B cell (primary cell): Measurements from ENCODE around the gene TTLL1. TPM values are rescaled to one million over a fixed set of nuclear protein-coding genes. Genes with fewer than 3 reads are reported as not detected.

ENCODE experiments used
- ATAC-seq: fragments of 200-7000 bp; cut with Tn5 transposase; one replicate; pipeline ENCODE4 v1.10.0; 2021; ENCODE audit warnings: low read depth, mild to moderate bottlenecking, moderate number of reproducible peaks, moderate library complexity
- CTCF ChIA-PET: fragments of 350-600 bp; sonication (Branson Sonifier 250); formaldehyde crosslinking; loops from one replicate; lab custom pipeline; 2021; ENCODE audit warnings: antibody characterized with exemption, inconsistent platforms; lab: Charles Lee
- POLR2A ChIA-PET: fragments of 350-600 bp; sonication (Branson Sonifier 250); formaldehyde crosslinking; loops from one replicate; lab custom pipeline; 2021; ENCODE audit warnings: antibody characterized with exemption; lab: Charles Lee
- DNase-seq: peaks from one replicate; pipeline ENCODE4 v3.0.0; 2013
- H2AFZ ChIP-seq: 2 replicates; pipeline ENCODE4 v1.6.1; 2012; ENCODE audit warnings: mild to moderate bottlenecking, low read depth, low read length; ENCODE audit not compliant: insufficient read depth, poor library complexity, severe bottlenecking
- H3K27ac ChIP-seq, 2 donors: 1 replicate in 1 of 2; 2 replicates in 1 of 2; pipeline ENCODE4 v1.5.1; 2012 to 2013; ENCODE audit warnings: low read length in 2 of 2, mild to moderate bottlenecking in 2 of 2, moderate library complexity in 1 of 2
- H3K27me3 ChIP-seq, 4 experiments: fragments of 200-600 bp in 1 of 4; sonication (generic) in 1 of 4; replicated peaks in 1 of 4; 1 replicate in 2 of 4; 2 replicates in 2 of 4; pipeline versions ENCODE4 v1.6.1 to v1.7.0; 2013 to 2016; ENCODE audit warnings: low read length in 3 of 4, mild to moderate bottlenecking in 2 of 4, mixed read lengths in 1 of 4, moderate library complexity in 1 of 4; ENCODE audit not compliant: insufficient read depth in 4 of 4, control insufficient read depth in 3 of 4; ENCODE audit errors: control extremely low read depth in 1 of 4
- H3K36me3 ChIP-seq, 2 experiments: replicated peaks in 1 of 2; 1 replicate in 1 of 2; 2 replicates in 1 of 2; pipeline versions ENCODE4 v1.6.1 to v1.7.1; 2013; ENCODE audit warnings: low read length in 1 of 2; ENCODE audit not compliant: insufficient read depth in 2 of 2, control insufficient read depth in 1 of 2; ENCODE audit errors: control extremely low read depth in 1 of 2, extremely low read depth in 1 of 2
- H3K4me1 ChIP-seq, 2 donors: fragments of 200-600 bp in 1 of 2; sonication (generic) in 1 of 2; 1 replicate in 1 of 2; 2 replicates in 1 of 2; pipeline versions ENCODE4 v1.5.1 to v1.6.1; 2013 to 2017; ENCODE audit warnings: low read length in 2 of 2; ENCODE audit not compliant: control insufficient read depth in 2 of 2, insufficient read depth in 2 of 2
- H3K4me2 ChIP-seq: replicated peaks from 2 replicates; pipeline ENCODE3; 2012; ENCODE audit warnings: mild to moderate bottlenecking, low read depth, low read length; ENCODE audit not compliant: poor library complexity, severe bottlenecking
- H3K4me3 ChIP-seq, 5 experiments: fragments of 200-600 bp in 1 of 5; sonication (generic) in 1 of 5; 1 replicate in 3 of 5; 2 replicates in 2 of 5; pipeline versions ENCODE4 v1.5.1 to v1.7.0; 2011 to 2016; ENCODE audit warnings: low read length in 4 of 5, mild to moderate bottlenecking in 4 of 5, low read depth in 2 of 5, control low read depth in 1 of 5, moderate library complexity in 1 of 5; ENCODE audit not compliant: insufficient read depth in 1 of 5; ENCODE audit errors: control extremely low read depth in 1 of 5, extremely low read depth in 1 of 5
- H3K79me2 ChIP-seq: fragments of 200-600 bp; sonication (generic); one replicate; pipeline ENCODE4 v1.6.0; 2016; ENCODE audit warnings: low read length; ENCODE audit not compliant: control insufficient read depth, insufficient read depth
- H3K9ac ChIP-seq: fragments of 200-600 bp; sonication (generic); 2 replicates; pipeline ENCODE4 v1.6.1; 2017; ENCODE audit warnings: mild to moderate bottlenecking, low read length, moderate library complexity
- H3K9me3 ChIP-seq, 3 donors: one replicate each; pipeline versions ENCODE4 v1.6.1 to v1.7.1; 2013; ENCODE audit warnings: low read length in 2 of 3; ENCODE audit not compliant: control insufficient read depth in 2 of 3, insufficient read depth in 1 of 3; ENCODE audit errors: control extremely low read depth in 1 of 3
- H4K20me1 ChIP-seq: 2 replicates; pipeline ENCODE4 v1.6.0; 2012; ENCODE audit warnings: mild to moderate bottlenecking, low read length; ENCODE audit not compliant: insufficient read depth, control insufficient read depth, poor library complexity, severe bottlenecking
- H3K27ac Mint-ChIP-seq: one replicate; pipeline ENCODE4 v1.8.0; 2021; ENCODE audit warnings: mixed read lengths
- H3K27me3 Mint-ChIP-seq: one replicate; pipeline ENCODE4 v1.8.0; 2021; ENCODE audit warnings: mixed read lengths
- H3K4me1 Mint-ChIP-seq: one replicate; pipeline ENCODE4 v1.8.0; 2021; ENCODE audit warnings: mixed read lengths
- H3K4me3 Mint-ChIP-seq: one replicate; pipeline ENCODE4 v1.8.0; 2021; ENCODE audit warnings: mixed read lengths
- H3K9me3 Mint-ChIP-seq: one replicate; pipeline ENCODE4 v1.8.0; 2022; ENCODE audit warnings: mixed read lengths; ENCODE audit not compliant: insufficient read depth
- CTCF ChIP-seq: fragments of 200-600 bp; IDR thresholded peaks from one replicate; pipeline ENCODE4 v1.8.0; 2022; ENCODE audit warnings: antibody characterized with exemption, mild to moderate bottlenecking
- EZH2 ChIP-seq: IDR thresholded peaks from 2 replicates; pipeline ENCODE4 v1.6.1; 2012; ENCODE audit warnings: borderline replicate concordance, low read depth, mild to moderate bottlenecking, moderate library complexity, low read length; ENCODE audit not compliant: insufficient read depth, poor library complexity, severe bottlenecking
- WGBS: methylation state at CpG from one replicate; pipeline ENCODE4 v1.1.5; 2013; ENCODE audit warnings: missing lambda C conversion rate; ENCODE audit not compliant: insufficient coverage; 5-methylcytosine and 5-hydroxymethylcytosine counted together
- intact Hi-C: fragments of 100-400 bp; cut with micrococcal nuclease; formaldehyde crosslinking; loops from one replicate; pipeline ENCODE4 v1.10.0; 2022
- polyA plus RNA-seq: library from polyadenylated mRNA; depleted of rRNA; stranded (reverse); fragments of >200 nt; gene quantifications from 2 replicates; pipeline ENCODE4 v1.2.3, GENCODE V29; 2012
- total RNA-seq, 2 donors: library from RNA; stranded (reverse); fragments of 120-200 nt in 1 of 2; gene quantifications; 1 replicate in 1 of 2; 2 replicates in 1 of 2; pipeline versions ENCODE4 v1.2.3 to v1.2.4, GENCODE V29; 2013 to 2022

The TTLL1 gene
- total and polyA plus RNA-seq, 2 donors (not counting 1 experiment from before 2014, with no cell fraction given) = 3.0 to 3.3 TPM

- H3K9ac ChIP-seq = no peak overlapping the region
- H3K4me2 ChIP-seq = no peak overlapping the region
- Mint-ChIP-seq H3K27ac (no peak overlapping the region), H3K27me3 (no peaks in the 10 kb centered on the region), H3K4me1 (peaks cover 10% of the 10 kb centered on the region), H3K9me3 (no peaks in the 10 kb centered on the region), H3K4me3 (peak overlapping the region; percentile 13)
- H3K27me3 ChIP-seq = no peaks in the 10 kb centered on the region
- TF ChIP-seq CTCF (no peak), EZH2 (no peak)
- no peaks in the 10 kb centered on the region for H3K79me2 ChIP-seq
- no peak overlapping the region for H3K4me3 ChIP-seq
- ATAC-seq (no peak), DNase-seq (no peak)
- no peak overlapping the region for H2AFZ ChIP-seq
- no peak overlapping the region for H3K27ac ChIP-seq
- intact Hi-C loops = no loop called here
- CTCF ChIA-PET = no interaction called here
- no peaks in the 10 kb centered on the region for H4K20me1 ChIP-seq
- H3K9me3 ChIP-seq = no peaks in the 10 kb centered on the region
- WGBS = 89% methylated on average over 5 of the region's 19 CpGs
- H3K4me1 ChIP-seq = peaks cover 4 to 15% of the 10 kb centered on the region in 2 donors
- no peaks in the 10 kb centered on the region for H3K36me3 ChIP-seq
- POLR2A ChIA-PET = no interaction called here
Observed at GRCh38 chr22:43085658-43086606, 3.3 kb downstream of the TTLL1 start.

GRCh38 chr22:43081968-43082367 lies 7.2 kb downstream of the TTLL1 start:
- Histone ChIP-seq H3K9ac (no peak overlapping the region), H2AFZ (no peak overlapping the region), H4K20me1 (no peaks in the 10 kb centered on the region), H3K79me2 (no peaks in the 10 kb centered on the region), H3K9me3 (no peaks in the 10 kb centered on the region), H3K27me3 (no peaks in the 10 kb centered on the region), H3K36me3 (no peaks in the 10 kb centered on the region), H3K4me3 (no peak overlapping the region), H3K4me1 (no peaks in the 10 kb centered on the region), H3K27ac (no peak overlapping the region), H3K4me2 (no peak overlapping the region)
- H3K27me3 Mint-ChIP-seq = no peaks in the 10 kb centered on the region
- intact Hi-C loops = no loop called here
- 100% methylated on average over 4 of the region's 4 CpGs for WGBS
- TF ChIP-seq CTCF (no peak), EZH2 (no peak)
- H3K27ac Mint-ChIP-seq = no peak overlapping the region
- H3K4me3 Mint-ChIP-seq = no peak overlapping the region
- CTCF ChIA-PET = no interaction called here
- no peaks in the 10 kb centered on the region for H3K4me1 Mint-ChIP-seq
- POLR2A ChIA-PET = no interaction called here
- DNase-seq = no peak
- ATAC-seq = no peak
- H3K9me3 Mint-ChIP-seq = no peaks in the 10 kb centered on the region
